ENCODE data around the gene LMAN1L. TPM values are rescaled to one million over a fixed set of nuclear protein-coding genes. Genes with fewer than 3 reads are reported as not detected.
A peak's percentile ranks its signal among the peaks of the same experiment; 100 is the strongest.

The LMAN1L gene
- total RNA-seq, 1 experiment from 2014 or later, result 0.23 TPM

- ChIA-PET POLR2A (interaction anchor here (0.9 kb wide), 2 partner anchors 9 kb away, joined by 3 read pairs; no protein-coding TSS in a partner anchor), CTCF (interaction anchor here (1.4 to 6.4 kb wide), 3 partner anchors 9 to 20 kb away, joined by 4 to 57 read pairs (median 7); no protein-coding TSS in a partner anchor)
- DNase-seq (ENCODE audit: unreplicated experiment), result no peak
- Mint-ChIP-seq H3K36me3 (ENCODE audit: insufficient read depth, unreplicated experiment) (peaks cover 3% of the 10 kb centered on the region), H3K4me1 (ENCODE audit: insufficient read depth, unreplicated experiment) (peaks cover 45% of the 10 kb centered on the region), H3K9me3 (ENCODE audit: unreplicated experiment) (no peaks in the 10 kb centered on the region), H3K4me3 (ENCODE audit: unreplicated experiment) (no peak overlapping the region), H3K27ac (ENCODE audit: low read depth, unreplicated experiment) (peak overlapping the region; percentile 28), H3K27me3 (ENCODE audit: insufficient read depth, unreplicated experiment) (no peaks in the 10 kb centered on the region)
- intact Hi-C loops (cut with micrococcal nuclease), result no loop called here
- no TSS peak for BruUV-seq (replicated peaks)
- TF ChIP-seq CTCF (IDR thresholded peaks at IDR 0.05; ENCODE audit: unreplicated experiment), result no peak
Measured at GRCh38 chr15:74791007-74791406, 21.6 kb upstream of the LMAN1L start.

- POLR2A ChIA-PET, result interaction anchor here (0.9 to 1.5 kb wide), 3 partner anchors 8 to 16 kb away, joined by 3 to 5 read pairs (median 4); no protein-coding TSS in a partner anchor
- BruUV-seq (replicated peaks), result no TSS peak
Measured at GRCh38 chr15:74791667-74792066, 21.0 kb upstream of the LMAN1L start.

GRCh38 chr15:74792227-74793016 is 20.2 kb upstream of the LMAN1L start:
- CTCF ChIA-PET, result interaction anchor here (0.7 to 6.4 kb wide), 9 partner anchors 7 to 179 kb away, joined by 3 to 57 read pairs (median 4); no protein-coding TSS in a partner anchor
- Mint-ChIP-seq H3K9me3 (ENCODE audit: unreplicated experiment) (no peaks in the 10 kb centered on the region), H3K27ac (ENCODE audit: low read depth, unreplicated experiment) (peak overlapping the region; percentile 16), H3K4me1 (ENCODE audit: insufficient read depth, unreplicated experiment) (peaks cover 49% of the 10 kb centered on the region), H3K4me3 (ENCODE audit: unreplicated experiment) (no peak overlapping the region), H3K36me3 (ENCODE audit: insufficient read depth, unreplicated experiment) (peaks cover 7% of the 10 kb centered on the region), H3K27me3 (ENCODE audit: insufficient read depth, unreplicated experiment) (no peaks in the 10 kb centered on the region)
- TF ChIP-seq CTCF (IDR thresholded peaks at IDR 0.05; ENCODE audit: unreplicated experiment), result no peak
- no peak for DNase-seq (ENCODE audit: unreplicated experiment)
- no TSS peak for BruUV-seq (replicated peaks)
- POLR2A ChIA-PET, result interaction anchor here (0.7 to 1.5 kb wide), 4 partner anchors 7 to 182 kb away, joined by 3 to 5 read pairs (median 4); no protein-coding TSS in a partner anchor
- intact Hi-C loops (cut with micrococcal nuclease), result no loop called here

More at GRCh38 chr15:74791667-74792066, 21.0 kb upstream of the LMAN1L start:
- no peak for TF ChIP-seq CTCF (IDR thresholded peaks at IDR 0.05; ENCODE audit: unreplicated experiment)
- H3K27ac Mint-ChIP-seq (ENCODE audit: low read depth, unreplicated experiment), result peak overlapping the region; percentile 16
- H3K4me1 Mint-ChIP-seq (ENCODE audit: insufficient read depth, unreplicated experiment), result peaks cover 49% of the 10 kb centered on the region
- no peak overlapping the region for H3K4me3 Mint-ChIP-seq (ENCODE audit: unreplicated experiment)
- no peak for DNase-seq (ENCODE audit: unreplicated experiment)
- intact Hi-C loops (cut with micrococcal nuclease), result no loop called here
- CTCF ChIA-PET, result interaction anchor here (0.7 to 6.4 kb wide), 6 partner anchors 8 to 179 kb away, joined by 3 to 57 read pairs (median 6); no protein-coding TSS in a partner anchor
- H3K36me3 Mint-ChIP-seq (ENCODE audit: insufficient read depth, unreplicated experiment), result peaks cover 7% of the 10 kb centered on the region
- no peaks in the 10 kb centered on the region for H3K27me3 Mint-ChIP-seq (ENCODE audit: insufficient read depth, unreplicated experiment)
- H3K9me3 Mint-ChIP-seq (ENCODE audit: unreplicated experiment), result no peaks in the 10 kb centered on the region

Measured in MCF 10A (cell line).